ENCODE data around the gene LANCL1. TPM values are rescaled to one million over a fixed set of nuclear protein-coding genes. Genes with fewer than 3 reads are reported as not detected.

LANCL1 gene
- total RNA-seq, 2 donors from 2014 or later, result 21.3 to 31.0 TPM

DNA sequence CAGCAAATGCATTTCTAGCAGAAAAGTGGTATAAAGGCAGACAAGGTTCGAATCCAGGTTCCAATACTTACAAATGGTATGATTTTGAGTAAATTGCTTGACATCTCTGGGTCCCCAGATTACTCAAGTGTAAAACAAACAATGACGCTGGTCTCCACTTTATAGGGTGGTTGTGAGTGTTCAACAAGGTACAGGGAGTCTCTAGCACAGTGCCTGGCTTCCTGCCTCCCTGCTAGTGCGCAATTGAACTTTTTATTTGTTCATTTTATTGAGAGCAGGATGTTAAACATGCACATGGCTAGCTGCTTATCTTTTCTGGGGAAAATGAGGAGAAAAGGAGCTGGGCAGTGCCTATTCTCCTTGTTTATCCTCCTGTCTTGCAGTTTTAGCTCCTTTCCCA is 86.7 kb downstream of the LANCL1 start:
- peaks cover 12% of the 10 kb centered on the region for H3K27me3 Mint-ChIP-seq

GRCh38 chr2:210388148-210388547 is 88.4 kb downstream of the LANCL1 start:
- no peak overlapping the region for H3K4me3 Mint-ChIP-seq
- no peaks in the 10 kb centered on the region for H3K36me3 Mint-ChIP-seq (ENCODE audit: low read depth)
- H3K9me3 Mint-ChIP-seq, result no peaks in the 10 kb centered on the region
- H3K27ac Mint-ChIP-seq, result no peak overlapping the region
- H3K27me3 Mint-ChIP-seq, result peaks cover 10% of the 10 kb centered on the region
- H3K4me1 Mint-ChIP-seq, result no peaks in the 10 kb centered on the region
- ATAC-seq (replicated peaks), result no peak

More for the DNA sequence above, 86.7 kb downstream of the LANCL1 start:
- Mint-ChIP-seq H3K4me3 (no peak overlapping the region), H3K4me1 (no peaks in the 10 kb centered on the region), H3K27ac (no peak overlapping the region), H3K9me3 (no peaks in the 10 kb centered on the region), H3K36me3 (ENCODE audit: low read depth) (no peaks in the 10 kb centered on the region)
- no peak for ATAC-seq (replicated peaks)

DNA sequence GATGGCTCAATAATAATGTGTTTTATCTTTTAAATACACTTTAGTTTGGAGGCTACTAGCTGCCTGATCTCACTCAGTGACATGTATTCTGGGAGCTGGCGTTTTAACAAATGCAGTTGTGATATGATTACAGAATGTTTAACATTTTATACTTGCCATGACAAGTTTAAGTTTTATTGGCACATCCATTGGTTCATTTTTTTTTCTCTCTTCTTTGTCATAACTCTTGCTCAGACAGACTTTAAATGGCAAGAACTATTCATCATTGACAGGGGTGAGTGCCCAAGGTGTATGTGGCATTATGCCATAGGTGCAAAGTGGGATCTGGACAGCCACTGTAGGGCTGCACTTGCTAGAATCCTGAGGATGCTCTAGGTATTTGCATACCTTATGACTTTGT is 89.5 kb downstream of the LANCL1 start:
- no peak for ATAC-seq (replicated peaks)
- Mint-ChIP-seq H3K4me1 (no peaks in the 10 kb centered on the region), H3K9me3 (no peaks in the 10 kb centered on the region), H3K27me3 (peaks cover 8% of the 10 kb centered on the region), H3K27ac (no peak overlapping the region), H3K4me3 (no peak overlapping the region), H3K36me3 (ENCODE audit: low read depth) (no peaks in the 10 kb centered on the region)

Other genes starting within 250 kb of the LANCL1 start
- gene MYL1, start 161.6 kb downstream of the LANCL1 start, total RNA-seq, result not detected
- 1 to 10 TPM in 1 of 2 donors, under 1 TPM in 1; 0.76 to 1.3 TPM for gene CPS1, start 79.8 kb upstream of the LANCL1 start, total RNA-seq